Activated naive CD8-positive, alpha-beta T cell treated with anti-CD3 and anti-CD28 coated beads, Interleukin-2, amount 50 U/mL, for 24 hours (primary cell): ENCODE results near the gene SWI5.

Experiments
- ATAC-seq: fragments of 150-1000 bp; cut with Tn5 transposase; one replicate; pipeline ENCODE4 v1.10.0; 2021
- DNase-seq: peaks from one replicate; pipeline ENCODE4 v3.0.0; 2021
- H3K27ac Mint-ChIP-seq: one replicate; pipeline ENCODE4 v1.8.0; 2021; ENCODE audit warnings: mild to moderate bottlenecking, mixed read lengths
- H3K27me3 Mint-ChIP-seq: one replicate; pipeline ENCODE4 v1.8.0; 2021; ENCODE audit warnings: mixed read lengths
- H3K36me3 Mint-ChIP-seq: one replicate; pipeline ENCODE4 v1.8.0; 2021; ENCODE audit warnings: low read depth, mixed read lengths
- H3K4me1 Mint-ChIP-seq: one replicate; pipeline ENCODE4 v1.8.0; 2021; ENCODE audit warnings: mixed read lengths
- H3K4me3 Mint-ChIP-seq: one replicate; pipeline ENCODE4 v1.8.0; 2021; ENCODE audit warnings: mild to moderate bottlenecking, moderate library complexity, mixed read lengths
- H3K9me3 Mint-ChIP-seq: one replicate; pipeline ENCODE4 v1.8.0; 2021; ENCODE audit warnings: mixed read lengths

Gene SWI5

GRCh38 chr9:128280084-128280622 lies 4.1 kb downstream of the SWI5 start:
- H3K27me3 Mint-ChIP-seq = peaks cover 5% of the 10 kb centered on the region
- H3K9me3 Mint-ChIP-seq = no peaks in the 10 kb centered on the region
- H3K27ac Mint-ChIP-seq = peak overlapping the region; percentile 15
- ATAC-seq = no peak
- H3K4me3 Mint-ChIP-seq = no peak overlapping the region
- DNase-seq = no peak
- peaks cover 28% of the 10 kb centered on the region for H3K4me1 Mint-ChIP-seq
- H3K36me3 Mint-ChIP-seq = peaks cover 6% of the 10 kb centered on the region

DNA sequence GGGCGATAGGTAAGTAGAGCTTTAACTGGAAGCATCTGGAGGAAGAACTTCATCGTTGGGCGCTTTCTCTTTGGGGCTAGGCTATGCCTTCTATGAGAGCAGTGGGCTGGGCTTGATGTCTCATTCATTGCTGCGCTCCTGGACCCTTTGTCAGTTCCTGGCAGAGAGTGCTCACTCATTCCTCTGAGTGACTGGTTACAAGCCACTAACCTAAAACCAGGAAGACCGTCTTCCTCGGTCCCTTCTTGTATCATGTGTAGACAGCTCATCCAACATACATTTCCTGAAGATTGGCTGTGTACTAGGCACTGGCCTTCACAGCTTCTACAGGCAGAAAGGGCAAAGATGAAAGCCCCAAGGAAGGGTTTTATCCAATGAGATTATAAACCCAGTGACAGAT lies 6.4 kb downstream of the SWI5 start:
- no peaks in the 10 kb centered on the region for H3K9me3 Mint-ChIP-seq
- no peak for ATAC-seq
- no peak overlapping the region for H3K27ac Mint-ChIP-seq
- peaks cover 10% of the 10 kb centered on the region for H3K4me1 Mint-ChIP-seq
- no peak overlapping the region for H3K4me3 Mint-ChIP-seq
- H3K27me3 Mint-ChIP-seq = no peaks in the 10 kb centered on the region
- no peak for DNase-seq
- peaks cover 2% of the 10 kb centered on the region for H3K36me3 Mint-ChIP-seq

GRCh38 chr9:128285033-128285784 lies 9.1 kb downstream of the SWI5 start:
- no peaks in the 10 kb centered on the region for H3K27me3 Mint-ChIP-seq
- no peak overlapping the region for H3K27ac Mint-ChIP-seq
- no peak overlapping the region for H3K4me3 Mint-ChIP-seq
- H3K36me3 Mint-ChIP-seq = peaks cover 2% of the 10 kb centered on the region
- no peaks in the 10 kb centered on the region for H3K4me1 Mint-ChIP-seq
- ATAC-seq (no peak), DNase-seq (no peak)
- no peaks in the 10 kb centered on the region for H3K9me3 Mint-ChIP-seq

DNA sequence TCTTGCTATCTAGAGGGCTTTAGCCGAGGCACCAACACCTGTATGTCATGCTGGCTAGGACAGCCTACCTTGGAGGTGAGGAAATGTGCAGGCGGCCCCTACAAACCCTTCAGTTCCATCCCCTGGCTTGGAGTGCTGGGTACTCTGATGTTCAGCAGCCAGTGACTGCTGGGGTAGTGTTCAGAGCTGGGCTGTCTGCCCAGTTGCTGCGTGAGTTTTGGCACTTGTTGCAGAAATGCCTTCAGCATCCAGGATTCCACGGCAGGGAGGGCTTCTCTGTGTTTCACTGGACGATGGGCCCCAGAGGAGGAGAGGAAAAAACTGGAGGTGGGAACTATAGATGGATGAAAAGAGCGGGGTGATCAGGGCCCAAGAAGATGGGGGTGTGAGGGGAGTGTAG lies 10.4 kb downstream of the SWI5 start:
- H3K9me3 Mint-ChIP-seq = no peaks in the 10 kb centered on the region
- H3K36me3 Mint-ChIP-seq = peaks cover 2% of the 10 kb centered on the region
- no peak for ATAC-seq
- no peak overlapping the region for H3K4me3 Mint-ChIP-seq
- no peaks in the 10 kb centered on the region for H3K27me3 Mint-ChIP-seq
- H3K4me1 Mint-ChIP-seq = no peaks in the 10 kb centered on the region
- no peak for DNase-seq
- H3K27ac Mint-ChIP-seq = no peak overlapping the region

DNA sequence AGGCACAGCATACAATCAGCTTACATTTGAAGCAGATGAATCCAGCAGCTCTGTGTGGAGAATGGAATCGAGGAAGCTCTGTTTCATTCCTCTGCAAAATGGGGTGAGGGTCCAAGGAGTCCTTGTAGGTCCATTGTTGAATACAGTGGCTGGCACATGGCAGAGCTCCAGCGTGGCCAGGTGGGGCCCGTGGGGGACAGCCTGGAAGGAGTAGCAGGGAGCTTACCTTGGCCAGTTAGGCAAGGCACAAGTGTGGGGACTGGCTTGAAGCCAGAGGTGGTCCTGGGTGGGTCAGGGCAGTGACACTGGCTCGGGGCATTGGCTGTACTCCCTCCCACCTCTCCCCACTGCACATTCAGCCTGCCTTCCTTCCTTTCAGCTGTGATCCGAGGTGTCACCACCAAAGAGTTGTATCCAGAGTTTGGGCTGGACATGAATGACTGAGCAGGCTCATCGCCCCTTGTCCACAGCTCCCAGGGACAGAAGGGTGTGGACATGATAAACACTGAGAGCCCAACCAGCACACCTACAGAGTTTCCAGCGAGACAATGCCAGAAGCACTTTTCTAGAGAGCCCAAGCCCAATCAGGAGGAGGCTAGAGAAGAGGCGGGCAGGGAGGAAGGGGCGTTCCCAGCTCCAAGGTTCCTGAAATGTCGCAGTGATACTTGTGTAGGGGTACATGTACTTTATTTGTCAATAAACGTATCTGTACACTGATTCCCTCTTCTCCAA lies 12.4 kb downstream of the SWI5 start:
- no peak overlapping the region for H3K4me3 Mint-ChIP-seq
- no peak overlapping the region for H3K27ac Mint-ChIP-seq
- H3K27me3 Mint-ChIP-seq = no peaks in the 10 kb centered on the region
- no peaks in the 10 kb centered on the region for H3K9me3 Mint-ChIP-seq
- DNase-seq (no peak), ATAC-seq (no peak)
- H3K36me3 Mint-ChIP-seq = peaks cover 2% of the 10 kb centered on the region
- no peaks in the 10 kb centered on the region for H3K4me1 Mint-ChIP-seq

GRCh38 chr9:128292009-128292408 lies 15.9 kb downstream of the SWI5 start:
- peaks cover 3% of the 10 kb centered on the region for H3K4me1 Mint-ChIP-seq

DNA sequence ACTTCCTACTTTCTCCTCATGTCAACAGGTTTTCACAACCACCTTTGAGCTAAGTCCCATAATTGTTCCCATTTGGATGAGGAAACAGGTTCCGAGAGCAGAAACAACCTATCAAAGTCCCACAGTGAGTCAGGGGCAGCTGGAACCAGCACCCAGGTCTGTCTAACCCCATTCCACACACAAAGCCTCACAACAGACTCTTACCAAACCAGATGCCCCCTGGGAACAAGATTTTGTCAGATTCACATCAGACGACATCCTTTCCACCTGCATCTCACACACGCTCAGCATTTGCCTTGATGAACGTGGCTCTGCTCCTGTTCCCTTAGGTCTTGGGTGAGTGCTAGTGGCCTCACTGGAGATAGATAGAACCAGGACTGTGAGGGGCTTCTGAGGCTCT lies 17.0 kb downstream of the SWI5 start:
- Mint-ChIP-seq H3K4me1 (peaks cover 3% of the 10 kb centered on the region), H3K36me3 (no peaks in the 10 kb centered on the region), H3K9me3 (no peaks in the 10 kb centered on the region), H3K27me3 (no peaks in the 10 kb centered on the region), H3K27ac (no peak overlapping the region), H3K4me3 (no peak overlapping the region)
- ATAC-seq (no peak), DNase-seq (no peak)

More at GRCh38 chr9:128292009-128292408, 15.9 kb downstream of the SWI5 start:
- Mint-ChIP-seq H3K4me3 (no peak overlapping the region), H3K9me3 (no peaks in the 10 kb centered on the region), H3K36me3 (no peaks in the 10 kb centered on the region), H3K27me3 (no peaks in the 10 kb centered on the region), H3K27ac (no peak overlapping the region)
- ATAC-seq = no peak
- DNase-seq = no peak

DNA sequence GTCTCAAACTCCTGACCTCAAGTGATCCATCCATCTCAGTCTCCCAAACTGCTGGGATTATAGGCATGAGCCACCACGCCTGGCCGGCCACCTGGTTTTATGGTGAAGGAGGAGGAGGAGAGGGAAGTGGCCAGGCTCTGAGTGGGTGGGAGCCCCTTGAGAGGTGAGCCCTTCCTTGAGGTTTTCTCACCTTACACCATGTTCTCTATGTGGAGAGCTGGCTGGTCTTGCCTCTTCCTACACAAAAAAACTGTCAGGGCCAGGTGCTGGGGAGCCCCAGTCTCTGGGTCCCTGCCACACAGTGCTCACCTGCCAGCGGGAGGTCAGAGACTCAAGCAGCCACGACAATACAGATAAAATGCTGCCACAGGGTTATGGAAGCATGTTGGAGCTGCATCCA lies 18.1 kb downstream of the SWI5 start:
- ATAC-seq (no peak), DNase-seq (no peak)
- H3K9me3 Mint-ChIP-seq = no peaks in the 10 kb centered on the region
- H3K27me3 Mint-ChIP-seq = no peaks in the 10 kb centered on the region
- no peak overlapping the region for H3K27ac Mint-ChIP-seq
- H3K36me3 Mint-ChIP-seq = no peaks in the 10 kb centered on the region
- H3K4me1 Mint-ChIP-seq = peaks cover 3% of the 10 kb centered on the region
- H3K4me3 Mint-ChIP-seq = no peak overlapping the region

DNA sequence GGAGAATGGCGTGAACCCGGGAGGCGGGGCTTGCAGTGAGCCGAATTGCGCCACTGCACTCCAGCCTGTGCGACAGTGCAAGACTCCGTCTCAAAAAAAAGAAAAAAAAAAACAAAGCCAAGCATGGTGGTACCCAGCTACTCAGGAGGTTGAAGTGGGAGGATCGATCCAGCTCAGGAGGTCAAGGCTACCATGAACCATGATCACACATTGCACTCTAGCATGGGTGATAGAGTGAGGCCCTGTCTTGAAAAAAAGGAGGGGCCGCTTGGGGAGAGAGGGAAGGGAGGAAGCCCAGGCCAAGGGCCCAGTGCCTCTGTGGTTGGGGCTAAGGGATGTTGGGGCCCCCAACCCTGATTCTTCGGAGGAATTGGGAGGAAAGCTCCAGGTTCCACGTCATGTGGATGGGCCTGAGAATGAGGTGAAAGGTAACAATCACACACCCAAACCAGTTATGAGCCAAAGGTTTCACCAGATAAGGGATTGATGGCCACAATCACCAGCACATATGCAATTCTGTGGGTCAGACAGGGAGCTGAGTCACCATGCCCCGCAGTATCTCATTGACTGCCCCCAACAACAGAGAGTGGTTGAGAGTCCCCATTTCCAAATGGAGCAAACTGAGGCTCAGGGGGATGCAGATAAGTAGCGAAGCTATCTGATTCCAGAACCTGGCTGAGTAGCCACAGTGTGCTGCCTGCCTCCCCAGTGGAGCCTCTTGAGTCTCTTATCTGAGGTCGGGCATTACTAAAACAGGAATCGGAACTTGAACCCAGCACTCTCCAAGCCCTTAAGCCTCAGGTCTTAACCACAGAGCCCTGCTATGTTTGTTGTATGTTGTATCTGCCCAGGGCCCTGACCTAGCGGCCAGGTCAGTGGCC lies 20.5 kb downstream of the SWI5 start:
- Mint-ChIP-seq H3K27ac (no peak overlapping the region), H3K4me1 (peaks cover 3% of the 10 kb centered on the region), H3K27me3 (no peaks in the 10 kb centered on the region), H3K4me3 (no peak overlapping the region), H3K9me3 (no peaks in the 10 kb centered on the region), H3K36me3 (no peaks in the 10 kb centered on the region)
- ATAC-seq (no peak), DNase-seq (no peak)

DNA sequence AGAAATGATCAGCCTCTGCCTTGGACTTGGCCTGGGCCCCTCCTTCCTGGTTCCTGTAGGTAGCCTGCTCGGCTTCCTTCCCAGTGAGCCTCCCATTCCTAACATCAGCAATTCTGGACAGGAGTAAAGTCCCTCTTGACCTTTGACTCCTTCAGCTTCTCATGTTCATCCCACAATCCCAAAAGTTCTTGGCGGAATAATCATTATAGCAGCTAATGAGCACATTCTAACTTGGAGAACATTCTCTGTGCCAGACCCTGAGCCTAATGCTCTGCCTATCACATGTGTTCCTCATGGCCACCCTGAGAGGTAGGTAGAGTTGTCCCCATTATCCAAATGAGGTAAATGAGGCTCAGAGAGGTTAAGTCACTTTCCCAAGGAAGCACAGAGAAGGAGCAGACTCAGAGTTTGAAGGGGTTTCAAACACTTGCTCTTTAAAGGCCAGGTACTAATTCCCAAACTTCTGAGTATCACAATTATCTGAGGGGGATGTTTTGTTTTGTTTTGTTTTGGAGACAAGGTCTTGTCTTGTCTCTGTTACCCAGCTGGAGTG lies 21.2 kb downstream of the SWI5 start:
- no peaks in the 10 kb centered on the region for H3K9me3 Mint-ChIP-seq
- H3K4me3 Mint-ChIP-seq = no peak overlapping the region
- H3K27me3 Mint-ChIP-seq = no peaks in the 10 kb centered on the region
- H3K27ac Mint-ChIP-seq = no peak overlapping the region
- peaks cover 3% of the 10 kb centered on the region for H3K4me1 Mint-ChIP-seq
- DNase-seq (no peak), ATAC-seq (no peak)
- H3K36me3 Mint-ChIP-seq = no peaks in the 10 kb centered on the region

DNA sequence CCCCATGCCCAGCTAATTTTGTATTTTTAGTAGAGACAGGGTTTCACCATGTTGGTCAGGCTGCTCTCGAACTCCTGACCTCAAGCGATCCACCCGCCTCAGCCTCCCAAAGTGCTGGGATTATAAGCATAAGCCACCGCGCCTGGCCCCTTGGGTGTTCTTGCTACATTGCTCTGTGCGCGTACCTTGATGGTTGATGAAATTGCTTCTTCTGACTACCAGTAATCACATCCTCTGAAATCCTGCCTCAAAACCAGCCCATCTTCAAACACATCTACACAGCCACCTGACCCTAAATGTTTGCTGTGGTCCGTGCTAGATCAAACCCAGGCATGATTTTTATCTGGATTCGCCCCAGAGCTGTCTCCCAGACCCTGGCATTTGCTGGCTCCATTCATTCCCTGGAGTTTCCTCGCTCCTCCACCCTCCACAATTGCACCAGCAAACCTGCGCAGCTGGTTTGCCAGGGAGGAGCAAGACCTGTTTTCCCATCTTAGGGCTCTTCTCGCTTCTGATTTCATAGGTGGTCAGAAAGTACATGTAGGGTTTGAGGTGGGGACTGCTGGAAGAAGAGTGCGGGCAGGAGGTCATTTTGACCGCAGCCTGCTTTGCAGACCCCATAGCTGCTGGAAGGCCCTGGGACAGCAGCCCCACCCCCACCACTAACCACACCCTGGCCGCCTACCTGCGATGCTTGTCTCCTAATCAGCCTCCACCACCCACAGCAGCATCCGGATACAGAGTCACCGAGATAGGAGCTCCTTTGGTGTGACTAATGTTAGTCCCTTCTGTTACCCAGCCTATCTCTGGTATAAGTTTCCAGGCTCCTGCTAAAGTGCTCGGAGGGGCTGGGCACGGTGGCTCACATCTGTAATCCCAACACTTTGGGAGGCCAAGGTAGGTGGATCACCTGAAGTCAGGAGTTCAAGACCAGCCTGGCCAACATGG lies 22.7 kb downstream of the SWI5 start:
- ATAC-seq (no peak), DNase-seq (no peak)
- no peaks in the 10 kb centered on the region for H3K36me3 Mint-ChIP-seq
- H3K27ac Mint-ChIP-seq = no peak overlapping the region
- no peak overlapping the region for H3K4me3 Mint-ChIP-seq
- no peaks in the 10 kb centered on the region for H3K9me3 Mint-ChIP-seq
- H3K4me1 Mint-ChIP-seq = peaks cover 3% of the 10 kb centered on the region
- no peaks in the 10 kb centered on the region for H3K27me3 Mint-ChIP-seq

DNA sequence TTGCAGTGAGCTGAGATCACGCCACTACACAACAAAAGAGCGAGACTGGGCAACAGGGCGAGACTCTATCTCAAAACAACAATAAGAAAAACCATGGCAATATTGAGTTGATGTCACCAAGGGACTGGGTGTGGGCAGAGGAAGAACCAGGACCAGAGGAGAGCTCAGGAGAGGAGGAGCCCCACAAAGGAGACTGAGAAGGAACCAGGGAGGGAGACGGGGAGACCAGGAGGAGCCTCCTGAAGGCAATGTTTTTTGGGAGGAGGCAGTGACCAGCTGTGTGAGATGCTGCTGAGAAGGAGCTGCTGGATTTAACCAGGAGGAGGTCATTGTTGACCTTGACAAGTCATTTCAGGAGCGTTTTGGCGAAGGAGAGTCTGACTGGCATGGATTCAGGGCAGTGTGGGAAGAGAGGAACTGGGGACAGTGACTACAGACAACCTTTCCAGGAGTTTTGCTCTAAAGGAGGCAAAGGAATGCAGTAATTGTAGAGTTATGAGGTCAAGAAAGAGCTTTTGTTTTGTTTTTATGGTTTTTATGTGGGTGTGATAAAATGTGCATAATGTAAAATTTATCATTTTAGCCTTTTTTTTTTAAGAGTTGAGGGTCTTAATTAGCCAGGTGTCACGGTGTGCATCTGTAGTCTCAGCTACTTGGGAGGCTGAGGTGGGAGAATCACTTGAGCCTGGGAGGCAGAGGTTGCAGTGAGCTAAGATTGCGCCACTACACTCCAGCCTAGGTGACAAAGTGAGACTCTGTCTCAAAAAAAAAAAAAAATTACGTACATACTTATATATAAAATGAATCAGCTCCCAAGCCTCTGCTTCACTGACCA lies 28.3 kb downstream of the SWI5 start:
- DNase-seq (no peak), ATAC-seq (no peak)
- no peak overlapping the region for H3K27ac Mint-ChIP-seq
- no peaks in the 10 kb centered on the region for H3K27me3 Mint-ChIP-seq
- peaks cover 2% of the 10 kb centered on the region for H3K4me1 Mint-ChIP-seq
- H3K9me3 Mint-ChIP-seq = no peaks in the 10 kb centered on the region
- H3K36me3 Mint-ChIP-seq = peaks cover 8% of the 10 kb centered on the region
- H3K4me3 Mint-ChIP-seq = no peak overlapping the region

- Mint-ChIP-seq H3K9me3 (no peaks in the 10 kb centered on the region), H3K27me3 (no peaks in the 10 kb centered on the region), H3K36me3 (peaks cover 12% of the 10 kb centered on the region), H3K27ac (no peak overlapping the region), H3K4me1 (peaks cover 2% of the 10 kb centered on the region), H3K4me3 (no peak overlapping the region)
- DNase-seq (no peak), ATAC-seq (no peak)
Measured at GRCh38 chr9:128304971-128305288, 28.9 kb downstream of the SWI5 start.
